SU-DHL-6 (cell line): ENCODE measurements around the gene TMEM169.

Experiments
- H2AFZ ChIP-seq: fragments of 200-600 bp; sonication (generic); 2 replicates; pipeline ENCODE4 v1.6.1; 2014; ENCODE audit warnings: low read depth, mild to moderate bottlenecking, moderate library complexity, mixed read lengths, antibody characterized with exemption, low read length; ENCODE audit not compliant: severe bottlenecking
- H3F3A ChIP-seq: fragments of 200-600 bp; shearing (Covaris generic); 2 replicates; pipeline ENCODE4 v1.6.0; 2016; ENCODE audit warnings: antibody characterized with exemption, mild to moderate bottlenecking; ENCODE audit not compliant: insufficient read depth
- H3K27ac ChIP-seq: fragments of 200-600 bp; sonication (generic); 2 replicates; pipeline ENCODE4 v1.5.1; 2016; ENCODE audit warnings: low read depth, mild to moderate bottlenecking, low read length, moderate library complexity, mixed read lengths
- H3K27me3 ChIP-seq: fragments of 200-600 bp; sonication (generic), shearing (Covaris generic); 2 replicates; pipeline ENCODE4 v1.6.0; 2014; ENCODE audit warnings: mild to moderate bottlenecking, low read length
- H3K36me3 ChIP-seq: fragments of 200-600 bp; sonication (generic); 2 replicates; pipeline ENCODE4 v1.6.1; 2014; ENCODE audit warnings: mild to moderate bottlenecking, low read length, mixed read lengths
- H3K4me2 ChIP-seq: fragments of 300-600, 200-600 bp; shearing (Covaris generic), sonication (generic); 2 replicates; pipeline ENCODE4 v1.6.0; 2014; ENCODE audit warnings: low read length, low read depth, mild to moderate bottlenecking; ENCODE audit not compliant: poor library complexity, severe bottlenecking
- H3K4me3 ChIP-seq: fragments of 200-600 bp; sonication (generic); 2 replicates; pipeline ENCODE4 v1.5.1; 2014; ENCODE audit warnings: antibody characterized with exemption, low read length, mild to moderate bottlenecking, mixed read lengths; ENCODE audit not compliant: insufficient read depth, poor library complexity, severe bottlenecking
- H3K79me2 ChIP-seq: fragments of 200-600 bp; sonication (generic); 2 replicates; pipeline ENCODE4 v1.6.1; 2014; ENCODE audit warnings: mild to moderate bottlenecking, low read length, moderate library complexity; ENCODE audit not compliant: insufficient read depth
- H3K9ac ChIP-seq: fragments of 200-600 bp; sonication (generic); 2 replicates; pipeline ENCODE4 v1.7.0; 2014; ENCODE audit warnings: mild to moderate bottlenecking, low read length
- H3K9me2 ChIP-seq: fragments of 200-600 bp; sonication (generic); replicated peaks from 2 replicates; pipeline ENCODE4 v1.6.1; 2014; ENCODE audit warnings: low read length; ENCODE audit not compliant: insufficient read depth
- H3K9me3 ChIP-seq: fragments of 200-600 bp; sonication (generic); 2 replicates; pipeline ENCODE4 v1.6.1; 2014; ENCODE audit warnings: low read length, mixed read lengths; ENCODE audit not compliant: insufficient read depth
- H4K20me1 ChIP-seq: fragments of 200-600 bp; sonication (generic); 2 replicates; pipeline ENCODE4 v1.6.1; 2014; ENCODE audit warnings: low read depth, mild to moderate bottlenecking, antibody characterized with exemption, low read length, moderate library complexity, mixed read lengths
- EZH2phosphoT487 ChIP-seq: fragments of 200-600 bp; sonication (generic), shearing (Covaris generic); conservative IDR thresholded peaks from 2 replicates; pipeline ENCODE4 v1.6.1; 2018; ENCODE audit warnings: mild to moderate bottlenecking, antibody characterized with exemption, low read length, moderate library complexity, mixed read lengths
- TF ChIP-seq, protein P1 (sequence below): fragments of 200-600 bp; sonication (generic); IDR thresholded peaks from one replicate; pipeline ENCODE4 v1.5.1; 2017; ENCODE audit warnings: antibody characterized with exemption, mild to moderate bottlenecking, low read length, moderate library complexity; ENCODE audit not compliant: insufficient read depth, poor library complexity, severe bottlenecking

The TMEM169 gene

DNA sequence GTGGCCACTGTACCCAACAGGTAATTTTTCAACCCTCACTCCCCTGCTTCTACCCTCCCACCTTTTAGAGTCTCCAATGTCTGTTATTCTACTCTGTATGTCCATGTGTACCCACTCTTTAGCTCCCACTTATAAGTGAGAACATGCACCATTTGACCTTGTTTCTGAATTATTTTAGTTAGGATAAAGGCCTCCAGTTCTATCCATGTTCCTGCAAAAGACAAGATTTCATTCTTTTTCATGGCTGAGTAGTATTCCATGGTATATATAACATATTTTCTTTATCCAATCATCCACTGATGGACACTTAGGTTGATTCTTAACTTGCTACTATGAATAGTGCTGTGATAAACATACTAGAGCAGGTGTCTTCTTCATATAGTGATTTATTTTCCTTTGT lies 9.2 kb upstream of the TMEM169 start:
- Histone ChIP-seq H3K27me3 (no peaks in the 10 kb centered on the region), H3K79me2 (no peaks in the 10 kb centered on the region), H2AFZ (no peak overlapping the region), H3K9me2 (no peaks in the 10 kb centered on the region), H4K20me1 (no peaks in the 10 kb centered on the region), H3K4me3 (no peak overlapping the region), H3K9me3 (no peaks in the 10 kb centered on the region), H3K9ac (no peak overlapping the region), H3K27ac (no peak overlapping the region), H3K36me3 (no peaks in the 10 kb centered on the region), H3F3A (no peaks in the 10 kb centered on the region), H3K4me2 (no peak overlapping the region)
- no peak for TF ChIP-seq EZH2phosphoT487
- TF ChIP-seq, protein P1, sequence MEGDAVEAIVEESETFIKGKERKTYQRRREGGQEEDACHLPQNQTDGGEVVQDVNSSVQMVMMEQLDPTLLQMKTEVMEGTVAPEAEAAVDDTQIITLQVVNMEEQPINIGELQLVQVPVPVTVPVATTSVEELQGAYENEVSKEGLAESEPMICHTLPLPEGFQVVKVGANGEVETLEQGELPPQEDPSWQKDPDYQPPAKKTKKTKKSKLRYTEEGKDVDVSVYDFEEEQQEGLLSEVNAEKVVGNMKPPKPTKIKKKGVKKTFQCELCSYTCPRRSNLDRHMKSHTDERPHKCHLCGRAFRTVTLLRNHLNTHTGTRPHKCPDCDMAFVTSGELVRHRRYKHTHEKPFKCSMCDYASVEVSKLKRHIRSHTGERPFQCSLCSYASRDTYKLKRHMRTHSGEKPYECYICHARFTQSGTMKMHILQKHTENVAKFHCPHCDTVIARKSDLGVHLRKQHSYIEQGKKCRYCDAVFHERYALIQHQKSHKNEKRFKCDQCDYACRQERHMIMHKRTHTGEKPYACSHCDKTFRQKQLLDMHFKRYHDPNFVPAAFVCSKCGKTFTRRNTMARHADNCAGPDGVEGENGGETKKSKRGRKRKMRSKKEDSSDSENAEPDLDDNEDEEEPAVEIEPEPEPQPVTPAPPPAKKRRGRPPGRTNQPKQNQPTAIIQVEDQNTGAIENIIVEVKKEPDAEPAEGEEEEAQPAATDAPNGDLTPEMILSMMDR = no peak

DNA sequence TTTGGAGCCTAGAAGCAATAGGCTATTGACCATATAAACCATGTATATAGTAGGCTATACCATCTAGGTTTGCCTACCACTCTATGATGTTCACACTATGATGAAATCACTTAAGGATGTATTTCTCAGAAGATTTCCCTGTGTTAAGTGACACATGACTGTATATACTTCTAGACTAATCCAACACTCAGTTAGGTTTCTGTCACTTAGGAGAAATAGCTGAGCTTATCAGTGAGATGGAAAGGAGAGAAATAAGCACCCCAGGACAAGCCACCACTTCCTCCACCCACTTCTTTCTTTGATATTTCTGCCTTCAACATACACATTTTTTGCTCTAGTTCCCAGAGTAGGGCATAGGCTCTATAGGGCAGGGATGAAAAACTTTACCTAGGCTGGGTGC lies 7.9 kb upstream of the TMEM169 start:
- TF ChIP-seq EZH2phosphoT487 = no peak
- TF ChIP-seq, protein P1 = no peak
- H3K9me3 ChIP-seq = no peaks in the 10 kb centered on the region
- H3K4me2 ChIP-seq = no peak overlapping the region
- H3K9me2 ChIP-seq = no peaks in the 10 kb centered on the region
- no peaks in the 10 kb centered on the region for H3F3A ChIP-seq
- no peak overlapping the region for H3K4me3 ChIP-seq
- no peaks in the 10 kb centered on the region for H4K20me1 ChIP-seq
- no peaks in the 10 kb centered on the region for H3K79me2 ChIP-seq
- H3K36me3 ChIP-seq = no peaks in the 10 kb centered on the region
- no peaks in the 10 kb centered on the region for H3K27me3 ChIP-seq
- no peak overlapping the region for H3K27ac ChIP-seq
- H3K9ac ChIP-seq = no peak overlapping the region
- no peak overlapping the region for H2AFZ ChIP-seq

DNA sequence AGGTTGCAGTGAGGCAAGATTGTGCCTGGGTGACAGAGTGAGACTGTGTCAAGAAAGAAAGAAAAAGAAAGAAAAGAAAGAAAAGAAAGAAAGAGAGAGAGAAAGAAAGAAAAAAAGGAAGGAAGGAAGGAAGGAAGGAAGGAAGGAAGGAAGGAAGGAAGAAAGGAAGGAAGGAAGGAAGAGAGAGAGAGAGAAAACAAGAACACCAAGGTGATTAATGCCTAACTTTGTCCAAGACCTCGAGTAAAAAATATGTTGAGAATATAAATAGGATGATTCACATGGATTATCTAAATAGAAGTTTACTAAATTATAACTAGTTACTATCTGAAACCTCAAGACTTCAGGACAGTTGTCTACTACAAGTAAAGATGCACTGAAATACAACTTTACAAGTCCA lies 7.3 kb upstream of the TMEM169 start:
- Histone ChIP-seq H3K27ac (no peak overlapping the region), H3K4me2 (no peak overlapping the region), H3F3A (no peaks in the 10 kb centered on the region), H3K9me3 (no peaks in the 10 kb centered on the region), H3K79me2 (no peaks in the 10 kb centered on the region), H3K4me3 (no peak overlapping the region), H3K9ac (no peak overlapping the region), H3K27me3 (no peaks in the 10 kb centered on the region), H4K20me1 (no peaks in the 10 kb centered on the region), H3K9me2 (no peaks in the 10 kb centered on the region), H3K36me3 (no peaks in the 10 kb centered on the region), H2AFZ (no peak overlapping the region)
- no peak for TF ChIP-seq EZH2phosphoT487
- TF ChIP-seq, protein P1 = no peak
